ENCODE data around the gene WWOX.

WWOX gene

GRCh38 chr16:78443542-78444364, 344.3 kb downstream of the WWOX start:
- H3K27me3 ChIP-seq (replicated peaks; ENCODE audit: control insufficient read depth, insufficient read depth, low read length), result no peaks in the 10 kb centered on the region
- H3K4me3 ChIP-seq (ENCODE audit: low read length), result peak overlapping the region; percentile 74
- H3K9ac ChIP-seq (ENCODE audit: low read length), result peak overlapping the region; percentile 77
- H3K4me1 ChIP-seq (ENCODE audit: control insufficient read depth, insufficient read depth, low read length), result peaks cover 19% of the 10 kb centered on the region
- H3K36me3 ChIP-seq (ENCODE audit: control insufficient read depth, insufficient read depth, low read length, severe bottlenecking), result no peaks in the 10 kb centered on the region
- DNase-seq (ENCODE audit: low read depth), result no peak
- no peaks in the 10 kb centered on the region for H3K9me3 ChIP-seq (ENCODE audit: control insufficient read depth, low read length)

GRCh38 chr16:78445818-78446217, 346.4 kb downstream of the WWOX start:
- Histone ChIP-seq H3K4me3 (ENCODE audit: low read length) (no peak overlapping the region), H3K36me3 (ENCODE audit: control insufficient read depth, insufficient read depth, low read length, severe bottlenecking) (no peaks in the 10 kb centered on the region), H3K9me3 (ENCODE audit: control insufficient read depth, low read length) (no peaks in the 10 kb centered on the region), H3K9ac (ENCODE audit: low read length) (no peak overlapping the region), H3K27me3 (replicated peaks; ENCODE audit: control insufficient read depth, insufficient read depth, low read length) (no peaks in the 10 kb centered on the region), H3K4me1 (ENCODE audit: control insufficient read depth, insufficient read depth, low read length) (peaks cover 19% of the 10 kb centered on the region)
- no peak for DNase-seq (ENCODE audit: low read depth)

GRCh38 chr16:78446486-78446885, 347.0 kb downstream of the WWOX start:
- Histone ChIP-seq H3K9ac (ENCODE audit: low read length) (no peak overlapping the region), H3K4me1 (ENCODE audit: control insufficient read depth, insufficient read depth, low read length) (peaks cover 19% of the 10 kb centered on the region), H3K27me3 (replicated peaks; ENCODE audit: control insufficient read depth, insufficient read depth, low read length) (no peaks in the 10 kb centered on the region), H3K9me3 (ENCODE audit: control insufficient read depth, low read length) (no peaks in the 10 kb centered on the region), H3K36me3 (ENCODE audit: control insufficient read depth, insufficient read depth, low read length, severe bottlenecking) (no peaks in the 10 kb centered on the region), H3K4me3 (ENCODE audit: low read length) (no peak overlapping the region)
- DNase-seq (ENCODE audit: low read depth), result no peak

GRCh38 chr16:78446992-78447563, 347.6 kb downstream of the WWOX start:
- H3K27me3 ChIP-seq (replicated peaks; ENCODE audit: control insufficient read depth, insufficient read depth, low read length), result no peaks in the 10 kb centered on the region
- no peak overlapping the region for H3K9ac ChIP-seq (ENCODE audit: low read length)
- H3K4me3 ChIP-seq (ENCODE audit: low read length), result no peak overlapping the region
- H3K4me1 ChIP-seq (ENCODE audit: control insufficient read depth, insufficient read depth, low read length), result peaks cover 19% of the 10 kb centered on the region
- H3K36me3 ChIP-seq (ENCODE audit: control insufficient read depth, insufficient read depth, low read length, severe bottlenecking), result no peaks in the 10 kb centered on the region
- no peaks in the 10 kb centered on the region for H3K9me3 ChIP-seq (ENCODE audit: control insufficient read depth, low read length)
- DNase-seq (ENCODE audit: low read depth), result peak; percentile 1

GRCh38 chr16:78448658-78449271, 349.3 kb downstream of the WWOX start:
- no peaks in the 10 kb centered on the region for H3K27me3 ChIP-seq (replicated peaks; ENCODE audit: control insufficient read depth, insufficient read depth, low read length)
- no peaks in the 10 kb centered on the region for H3K9me3 ChIP-seq (ENCODE audit: control insufficient read depth, low read length)
- peaks cover 12% of the 10 kb centered on the region for H3K4me1 ChIP-seq (ENCODE audit: control insufficient read depth, insufficient read depth, low read length)
- H3K36me3 ChIP-seq (ENCODE audit: control insufficient read depth, insufficient read depth, low read length, severe bottlenecking), result no peaks in the 10 kb centered on the region
- H3K4me3 ChIP-seq (ENCODE audit: low read length), result no peak overlapping the region
- H3K9ac ChIP-seq (ENCODE audit: low read length), result no peak overlapping the region
- DNase-seq (ENCODE audit: low read depth), result no peak

DNA sequence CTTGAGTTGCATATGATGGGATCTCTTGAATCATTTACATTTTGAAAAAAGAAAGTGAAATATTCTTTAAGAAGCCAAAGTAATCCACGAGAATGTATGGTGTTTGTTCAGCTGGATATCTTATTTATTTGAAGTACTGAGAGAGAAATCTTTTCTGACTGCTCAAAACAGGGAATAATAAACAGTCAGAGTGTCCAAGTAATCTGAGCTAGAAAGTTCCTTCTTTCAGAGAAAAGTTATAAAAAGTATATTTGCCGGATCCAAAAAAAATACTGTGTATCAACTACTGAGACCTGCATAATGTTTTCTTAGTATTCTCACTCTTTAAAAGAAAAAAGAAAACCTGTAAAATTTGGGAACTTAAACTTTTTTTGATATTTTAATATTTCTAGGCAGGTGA, 350.8 kb downstream of the WWOX start:
- Histone ChIP-seq H3K4me1 (ENCODE audit: control insufficient read depth, insufficient read depth, low read length) (peaks cover 7% of the 10 kb centered on the region), H3K27me3 (replicated peaks; ENCODE audit: control insufficient read depth, insufficient read depth, low read length) (no peaks in the 10 kb centered on the region)
- DNase-seq (ENCODE audit: low read depth), result no peak

DNA sequence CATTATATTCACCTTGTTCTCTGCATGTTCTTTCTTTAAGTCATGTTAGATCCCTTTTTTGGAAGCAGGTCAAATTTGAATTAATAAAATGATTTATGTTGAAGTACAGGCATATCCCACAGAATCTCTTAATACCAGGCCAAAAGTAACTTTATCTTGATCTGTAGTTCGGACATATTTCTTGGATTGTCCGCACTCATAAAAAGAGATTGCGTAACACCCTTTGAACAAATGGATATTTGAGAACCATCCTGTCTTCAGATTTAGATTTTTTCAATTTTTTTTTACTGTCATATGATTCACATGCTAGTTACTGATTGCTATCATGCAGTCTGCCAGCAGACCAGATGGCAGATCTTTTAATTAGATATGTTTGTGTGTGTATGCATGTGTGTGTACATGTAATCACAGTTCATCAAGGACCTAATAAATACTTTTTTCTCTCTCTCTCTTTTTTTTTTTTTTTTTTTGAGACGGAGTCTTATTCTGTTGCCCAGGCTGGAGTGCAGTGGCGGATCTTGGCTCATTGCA, 352.6 kb downstream of the WWOX start:
- no peak overlapping the region for H3K4me3 ChIP-seq (ENCODE audit: low read length)
- peaks cover 4% of the 10 kb centered on the region for H3K4me1 ChIP-seq (ENCODE audit: control insufficient read depth, insufficient read depth, low read length)
- DNase-seq (ENCODE audit: low read depth), result no peak
- H3K9me3 ChIP-seq (ENCODE audit: control insufficient read depth, low read length), result no peaks in the 10 kb centered on the region
- H3K27me3 ChIP-seq (replicated peaks; ENCODE audit: control insufficient read depth, insufficient read depth, low read length), result no peaks in the 10 kb centered on the region
- H3K36me3 ChIP-seq (ENCODE audit: control insufficient read depth, insufficient read depth, low read length, severe bottlenecking), result no peaks in the 10 kb centered on the region
- H3K9ac ChIP-seq (ENCODE audit: low read length), result no peak overlapping the region

More for the DNA sequence above, 350.8 kb downstream of the WWOX start:
- Histone ChIP-seq H3K9me3 (ENCODE audit: control insufficient read depth, low read length) (no peaks in the 10 kb centered on the region), H3K36me3 (ENCODE audit: control insufficient read depth, insufficient read depth, low read length, severe bottlenecking) (no peaks in the 10 kb centered on the region), H3K4me3 (ENCODE audit: low read length) (no peak overlapping the region), H3K9ac (ENCODE audit: low read length) (no peak overlapping the region)

DNA sequence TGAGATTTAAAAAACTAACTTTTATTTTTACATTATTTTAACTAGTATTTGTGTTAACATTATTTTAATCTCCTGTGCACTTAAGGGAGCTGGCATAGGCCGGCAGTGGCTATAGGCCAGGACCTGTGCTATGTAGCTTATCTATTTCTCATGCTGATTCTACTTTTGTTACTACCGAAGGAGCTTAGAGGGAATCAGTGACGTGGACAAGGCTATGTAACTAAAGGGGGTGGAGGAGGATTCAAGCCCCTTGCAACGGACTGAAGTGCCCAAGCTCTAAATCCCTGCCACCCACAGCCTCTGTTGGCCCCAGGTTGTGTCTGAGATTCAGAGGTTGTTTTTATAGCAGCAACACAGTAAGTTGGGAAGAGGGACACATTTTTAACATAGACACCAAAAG, 356.4 kb downstream of the WWOX start:
- Histone ChIP-seq H3K27me3 (replicated peaks; ENCODE audit: control insufficient read depth, insufficient read depth, low read length) (no peaks in the 10 kb centered on the region), H3K9ac (ENCODE audit: low read length) (no peak overlapping the region), H3K4me3 (ENCODE audit: low read length) (no peak overlapping the region), H3K4me1 (ENCODE audit: control insufficient read depth, insufficient read depth, low read length) (peaks cover 7% of the 10 kb centered on the region), H3K36me3 (ENCODE audit: control insufficient read depth, insufficient read depth, low read length, severe bottlenecking) (no peaks in the 10 kb centered on the region), H3K9me3 (ENCODE audit: control insufficient read depth, low read length) (no peaks in the 10 kb centered on the region)
- DNase-seq (ENCODE audit: low read depth), result no peak

DNA sequence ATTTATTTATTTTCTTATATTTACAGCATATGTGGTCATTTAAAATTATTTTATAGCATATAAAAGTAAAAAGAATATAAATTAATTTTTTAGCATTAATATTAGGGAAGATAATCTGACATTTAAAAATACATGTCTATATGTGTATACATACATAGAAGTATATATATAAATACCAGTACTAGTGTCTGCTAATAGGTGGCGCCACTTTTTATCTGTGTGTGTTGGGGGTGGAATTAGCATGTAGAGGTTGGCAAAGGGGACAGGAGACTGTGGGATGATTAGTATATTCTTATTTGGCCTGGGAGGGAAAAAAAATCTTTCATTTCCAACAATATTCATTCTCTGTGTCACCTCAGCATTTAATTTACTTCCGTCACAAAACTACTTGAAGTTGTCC, 359.1 kb downstream of the WWOX start:
- DNase-seq (ENCODE audit: low read depth), result no peak
- H3K4me3 ChIP-seq (ENCODE audit: low read length), result no peak overlapping the region

DNA sequence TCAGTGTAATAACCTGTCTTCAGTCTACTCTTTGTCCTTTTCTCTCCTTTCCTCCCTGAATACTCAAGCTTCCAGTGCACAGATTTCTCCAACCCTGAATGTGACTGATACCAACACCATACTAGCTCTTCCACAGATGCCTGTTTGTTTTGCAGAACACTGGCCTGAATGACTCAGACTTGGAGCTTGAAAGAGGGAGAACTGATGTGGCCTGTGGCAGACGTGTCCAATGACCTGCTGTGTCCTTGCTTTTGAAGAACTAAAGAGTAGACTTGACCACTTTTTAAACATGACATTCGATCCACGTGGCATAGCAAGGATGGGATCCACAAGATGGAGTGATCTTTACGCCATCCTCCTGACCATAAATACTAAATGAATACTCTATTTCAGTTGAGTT, 361.0 kb downstream of the WWOX start:
- Histone ChIP-seq H3K4me3 (ENCODE audit: low read length) (no peak overlapping the region), H3K4me1 (ENCODE audit: control insufficient read depth, insufficient read depth, low read length) (peaks cover 19% of the 10 kb centered on the region), H3K9me3 (ENCODE audit: control insufficient read depth, low read length) (no peaks in the 10 kb centered on the region), H3K9ac (ENCODE audit: low read length) (no peak overlapping the region), H3K36me3 (ENCODE audit: control insufficient read depth, insufficient read depth, low read length, severe bottlenecking) (no peaks in the 10 kb centered on the region), H3K27me3 (replicated peaks; ENCODE audit: control insufficient read depth, insufficient read depth, low read length) (no peaks in the 10 kb centered on the region)
- DNase-seq (ENCODE audit: low read depth), result no peak

More for the DNA sequence above, 359.1 kb downstream of the WWOX start:
- Histone ChIP-seq H3K9ac (ENCODE audit: low read length) (no peak overlapping the region), H3K9me3 (ENCODE audit: control insufficient read depth, low read length) (no peaks in the 10 kb centered on the region), H3K36me3 (ENCODE audit: control insufficient read depth, insufficient read depth, low read length, severe bottlenecking) (no peaks in the 10 kb centered on the region), H3K27me3 (replicated peaks; ENCODE audit: control insufficient read depth, insufficient read depth, low read length) (no peaks in the 10 kb centered on the region), H3K4me1 (ENCODE audit: control insufficient read depth, insufficient read depth, low read length) (peaks cover 19% of the 10 kb centered on the region)

DNA sequence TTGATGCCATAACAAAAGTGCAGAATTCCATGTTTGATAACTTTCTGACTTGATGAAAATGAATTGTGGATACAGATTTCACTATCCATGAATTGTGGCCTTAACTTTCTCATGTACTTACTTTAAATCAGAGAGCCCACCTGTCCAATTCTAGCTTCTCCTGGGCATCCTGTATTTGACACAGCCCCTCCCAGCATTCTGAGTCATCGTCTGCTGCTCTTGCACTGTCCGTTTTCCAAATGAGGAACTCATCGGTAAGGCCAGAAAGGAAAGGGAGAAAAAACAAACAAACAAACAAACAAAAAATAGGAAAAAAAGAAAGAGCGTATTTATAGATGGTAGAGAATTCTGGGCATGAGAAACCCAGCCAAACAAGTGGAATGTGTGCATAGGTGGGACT, 361.6 kb downstream of the WWOX start:
- Histone ChIP-seq H3K36me3 (ENCODE audit: control insufficient read depth, insufficient read depth, low read length, severe bottlenecking) (no peaks in the 10 kb centered on the region), H3K27me3 (replicated peaks; ENCODE audit: control insufficient read depth, insufficient read depth, low read length) (no peaks in the 10 kb centered on the region), H3K9ac (ENCODE audit: low read length) (no peak overlapping the region), H3K4me3 (ENCODE audit: low read length) (no peak overlapping the region), H3K4me1 (ENCODE audit: control insufficient read depth, insufficient read depth, low read length) (peaks cover 19% of the 10 kb centered on the region), H3K9me3 (ENCODE audit: control insufficient read depth, low read length) (no peaks in the 10 kb centered on the region)
- no peak for DNase-seq (ENCODE audit: low read depth)
